ENCODE data around the gene EDIL3.

The EDIL3 gene, protein sequence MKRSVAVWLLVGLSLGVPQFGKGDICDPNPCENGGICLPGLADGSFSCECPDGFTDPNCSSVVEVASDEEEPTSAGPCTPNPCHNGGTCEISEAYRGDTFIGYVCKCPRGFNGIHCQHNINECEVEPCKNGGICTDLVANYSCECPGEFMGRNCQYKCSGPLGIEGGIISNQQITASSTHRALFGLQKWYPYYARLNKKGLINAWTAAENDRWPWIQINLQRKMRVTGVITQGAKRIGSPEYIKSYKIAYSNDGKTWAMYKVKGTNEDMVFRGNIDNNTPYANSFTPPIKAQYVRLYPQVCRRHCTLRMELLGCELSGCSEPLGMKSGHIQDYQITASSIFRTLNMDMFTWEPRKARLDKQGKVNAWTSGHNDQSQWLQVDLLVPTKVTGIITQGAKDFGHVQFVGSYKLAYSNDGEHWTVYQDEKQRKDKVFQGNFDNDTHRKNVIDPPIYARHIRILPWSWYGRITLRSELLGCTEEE

DNA sequence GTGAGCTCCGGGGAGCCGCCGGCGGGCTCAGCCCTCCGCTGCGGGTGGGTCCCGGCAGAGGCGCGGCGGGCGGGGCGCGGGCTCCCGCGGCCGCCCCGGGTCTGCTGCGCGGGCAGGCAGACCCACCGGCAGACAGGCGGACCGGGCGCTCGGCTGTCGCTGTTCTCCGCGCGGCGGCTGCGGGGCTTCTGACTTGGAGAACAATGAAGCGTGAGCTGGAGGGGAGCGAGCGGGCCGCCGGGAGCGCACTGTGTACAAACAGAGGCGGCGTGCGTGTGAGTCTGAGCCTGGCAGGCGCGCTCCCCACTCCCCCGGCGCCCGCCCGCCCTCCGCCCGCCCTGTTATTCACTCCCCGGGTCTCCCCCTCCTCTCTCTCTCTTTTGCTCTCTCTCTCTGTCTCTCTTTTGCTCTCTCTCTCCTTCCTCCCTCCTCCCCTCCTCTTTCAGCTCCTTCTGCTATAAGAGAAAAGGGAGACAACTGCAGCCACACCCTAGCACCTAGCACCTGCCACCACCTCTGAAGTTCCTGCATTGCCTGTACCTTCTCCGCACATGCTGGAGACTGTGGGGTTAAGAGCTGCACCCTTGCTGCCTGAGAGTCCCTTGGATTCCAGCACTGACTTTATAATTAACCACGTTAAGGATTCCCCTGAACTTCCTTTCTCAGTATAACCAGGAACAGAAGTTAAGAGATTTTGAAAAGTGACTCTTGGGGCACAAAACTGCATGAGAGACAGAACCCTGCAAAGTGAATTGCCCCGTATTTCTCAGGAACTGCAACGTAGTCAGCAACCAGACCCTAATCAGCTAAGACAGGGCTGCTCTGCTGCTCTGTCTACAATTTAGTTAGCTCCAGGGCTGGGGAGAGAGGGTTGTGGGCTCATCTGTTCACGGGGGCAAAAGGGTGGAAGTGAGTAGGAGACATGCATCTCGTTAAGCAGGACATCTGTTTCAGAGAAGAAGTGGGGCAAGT lies at the start of gene EDIL3:
TSS of gene EDIL3 (minus strand) at position 277 of the 972 bp plus-strand sequence. CDS start 506 bp downstream, outside the sequence.
- no peak within 1 kb of the TSS for H3K27ac ChIP-seq (ENCODE audit: low read length)

DNA sequence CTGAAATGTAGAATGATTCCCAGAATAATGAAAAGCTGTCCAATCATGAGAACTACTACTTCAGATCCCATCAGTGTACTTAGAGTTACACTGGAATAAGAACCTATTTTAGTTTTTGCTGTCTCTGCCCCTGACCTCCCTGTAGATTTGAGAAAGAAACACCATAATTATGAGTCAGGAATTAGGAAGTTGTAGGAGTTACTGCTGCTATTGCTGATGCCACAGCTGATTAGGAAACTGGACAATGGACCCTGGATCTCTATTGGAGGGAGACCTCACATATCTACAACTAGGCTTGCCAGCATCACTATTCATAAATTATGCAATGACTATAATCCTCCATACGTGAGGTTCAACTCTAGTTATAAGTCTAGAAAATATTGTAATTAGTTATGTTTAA lies 48.8 kb upstream of the EDIL3 start:
- Histone ChIP-seq H3K27me3 (ENCODE audit: control insufficient read depth, insufficient read depth, low read length) (no peaks in the 10 kb centered on the region), H3K9me3 (ENCODE audit: control insufficient read depth, low read depth, low read length) (no peaks in the 10 kb centered on the region), H3K4me1 (ENCODE audit: control insufficient read depth, low read depth, low read length) (no peaks in the 10 kb centered on the region), H3K27ac (ENCODE audit: low read length) (no peak overlapping the region), H3K9ac (ENCODE audit: low read length) (no peak overlapping the region), H3K36me3 (ENCODE audit: control insufficient read depth, low read depth, low read length) (no peaks in the 10 kb centered on the region), H3K4me3 (ENCODE audit: low read length) (no peak overlapping the region)

More for the DNA sequence above, at the start of gene EDIL3:
- peaks cover 39% of the 10 kb centered on the region for H3K27me3 ChIP-seq (ENCODE audit: control insufficient read depth, insufficient read depth, low read length)
- peaks cover 9% of the 10 kb centered on the region for H3K4me1 ChIP-seq (ENCODE audit: control insufficient read depth, low read depth, low read length)
- H3K9me3 ChIP-seq (ENCODE audit: control insufficient read depth, low read depth, low read length), result no peaks in the 10 kb centered on the region
- peak within 1 kb of the TSS; percentile 17 for H3K9ac ChIP-seq (ENCODE audit: low read length)
- peak within 1 kb of the TSS; percentile 79 for H3K4me3 ChIP-seq (ENCODE audit: low read length)
- no peaks in the 10 kb centered on the region for H3K36me3 ChIP-seq (ENCODE audit: control insufficient read depth, low read depth, low read length)

DNA sequence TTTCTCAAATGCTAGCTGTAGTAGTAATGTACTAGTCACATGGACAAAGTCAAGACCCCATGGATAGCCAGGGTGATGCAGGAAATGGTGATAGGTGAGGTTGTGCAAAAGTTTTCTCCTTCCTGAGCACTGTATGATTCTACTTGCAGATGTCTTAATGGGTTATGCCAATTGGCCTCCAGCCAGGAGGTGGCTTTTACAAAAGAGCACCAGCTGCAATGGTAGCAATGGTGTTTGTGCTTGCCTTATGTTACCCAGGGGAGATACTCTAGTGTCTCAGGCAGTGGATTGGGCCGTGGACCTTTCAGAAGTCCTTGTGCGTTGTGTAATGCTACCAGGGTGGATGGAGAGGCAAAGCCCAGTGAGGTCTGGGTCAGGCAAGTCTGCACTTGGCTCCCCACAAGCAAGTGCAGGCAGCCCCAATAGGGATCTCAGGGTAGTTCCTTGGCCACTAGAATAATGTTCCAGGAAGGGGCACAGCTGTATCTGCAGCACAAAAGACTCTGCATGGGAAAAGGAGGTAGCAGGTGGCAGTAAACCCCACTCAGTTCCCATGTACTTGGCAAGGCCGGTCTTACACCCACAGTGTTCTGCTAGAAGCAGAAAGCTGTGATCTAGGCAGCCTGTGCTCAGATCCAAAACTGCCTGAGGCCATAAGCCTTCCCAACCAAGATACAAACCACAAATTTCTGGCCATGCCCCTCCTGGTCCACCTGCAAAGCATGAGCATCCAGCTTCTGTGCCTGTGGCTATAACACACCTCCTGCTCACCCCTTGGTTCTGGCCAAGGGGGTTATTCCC lies 46.4 kb upstream of the EDIL3 start:
- Histone ChIP-seq H3K4me1 (ENCODE audit: control insufficient read depth, low read depth, low read length) (no peaks in the 10 kb centered on the region), H3K4me3 (ENCODE audit: low read length) (no peak overlapping the region), H3K9me3 (ENCODE audit: control insufficient read depth, low read depth, low read length) (no peaks in the 10 kb centered on the region), H3K9ac (ENCODE audit: low read length) (no peak overlapping the region), H3K36me3 (ENCODE audit: control insufficient read depth, low read depth, low read length) (no peaks in the 10 kb centered on the region), H3K27me3 (ENCODE audit: control insufficient read depth, insufficient read depth, low read length) (no peaks in the 10 kb centered on the region), H3K27ac (ENCODE audit: low read length) (no peak overlapping the region)

- H3K9me3 ChIP-seq (ENCODE audit: control insufficient read depth, low read depth, low read length), result no peaks in the 10 kb centered on the region
- peaks cover 5% of the 10 kb centered on the region for H3K4me1 ChIP-seq (ENCODE audit: control insufficient read depth, low read depth, low read length)
- H3K4me3 ChIP-seq (ENCODE audit: low read length), result no peak overlapping the region
- no peaks in the 10 kb centered on the region for H3K36me3 ChIP-seq (ENCODE audit: control insufficient read depth, low read depth, low read length)
- no peaks in the 10 kb centered on the region for H3K27me3 ChIP-seq (ENCODE audit: control insufficient read depth, insufficient read depth, low read length)
- H3K27ac ChIP-seq (ENCODE audit: low read length), result no peak overlapping the region
- no peak overlapping the region for H3K9ac ChIP-seq (ENCODE audit: low read length)
Measured at GRCh38 chr5:84430079-84430478, 45.4 kb upstream of the EDIL3 start.

DNA sequence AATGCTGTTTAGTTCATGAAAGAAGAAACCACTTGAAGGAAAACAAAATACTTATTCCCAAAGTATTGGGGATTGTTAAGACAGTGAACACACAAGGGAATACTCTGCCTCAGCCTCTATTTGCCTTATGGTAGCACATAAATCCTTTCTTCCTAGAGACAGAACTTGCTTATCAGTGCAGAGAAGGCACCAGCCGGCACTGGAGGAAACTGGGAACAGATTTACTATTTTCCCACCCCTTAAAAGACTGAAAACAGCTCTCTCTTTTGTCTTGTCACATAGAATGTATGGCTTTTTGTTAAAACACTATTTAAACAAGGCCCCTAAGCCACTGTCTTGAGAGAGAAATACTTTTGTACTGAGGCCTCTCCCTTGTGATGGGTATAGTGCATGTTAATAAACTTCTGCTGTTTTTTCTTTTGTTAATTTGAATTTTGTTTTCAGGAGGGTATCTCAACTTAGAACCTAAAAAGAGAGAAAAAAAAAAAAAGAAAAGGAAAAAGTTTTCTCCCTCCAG lies 40.7 kb upstream of the EDIL3 start:
- no peak overlapping the region for H3K27ac ChIP-seq (ENCODE audit: low read length)
- H3K9me3 ChIP-seq (ENCODE audit: control insufficient read depth, low read depth, low read length), result no peaks in the 10 kb centered on the region
- H3K36me3 ChIP-seq (ENCODE audit: control insufficient read depth, low read depth, low read length), result no peaks in the 10 kb centered on the region
- H3K27me3 ChIP-seq (ENCODE audit: control insufficient read depth, insufficient read depth, low read length), result no peaks in the 10 kb centered on the region
- peaks cover 5% of the 10 kb centered on the region for H3K4me1 ChIP-seq (ENCODE audit: control insufficient read depth, low read depth, low read length)
- no peak overlapping the region for H3K4me3 ChIP-seq (ENCODE audit: low read length)
- H3K9ac ChIP-seq (ENCODE audit: low read length), result no peak overlapping the region

- no peak overlapping the region for H3K4me3 ChIP-seq (ENCODE audit: low read length)
- no peaks in the 10 kb centered on the region for H3K4me1 ChIP-seq (ENCODE audit: control insufficient read depth, low read depth, low read length)
- H3K27me3 ChIP-seq (ENCODE audit: control insufficient read depth, insufficient read depth, low read length), result no peaks in the 10 kb centered on the region
Measured at GRCh38 chr5:84419742-84420141, 35.1 kb upstream of the EDIL3 start.

DNA sequence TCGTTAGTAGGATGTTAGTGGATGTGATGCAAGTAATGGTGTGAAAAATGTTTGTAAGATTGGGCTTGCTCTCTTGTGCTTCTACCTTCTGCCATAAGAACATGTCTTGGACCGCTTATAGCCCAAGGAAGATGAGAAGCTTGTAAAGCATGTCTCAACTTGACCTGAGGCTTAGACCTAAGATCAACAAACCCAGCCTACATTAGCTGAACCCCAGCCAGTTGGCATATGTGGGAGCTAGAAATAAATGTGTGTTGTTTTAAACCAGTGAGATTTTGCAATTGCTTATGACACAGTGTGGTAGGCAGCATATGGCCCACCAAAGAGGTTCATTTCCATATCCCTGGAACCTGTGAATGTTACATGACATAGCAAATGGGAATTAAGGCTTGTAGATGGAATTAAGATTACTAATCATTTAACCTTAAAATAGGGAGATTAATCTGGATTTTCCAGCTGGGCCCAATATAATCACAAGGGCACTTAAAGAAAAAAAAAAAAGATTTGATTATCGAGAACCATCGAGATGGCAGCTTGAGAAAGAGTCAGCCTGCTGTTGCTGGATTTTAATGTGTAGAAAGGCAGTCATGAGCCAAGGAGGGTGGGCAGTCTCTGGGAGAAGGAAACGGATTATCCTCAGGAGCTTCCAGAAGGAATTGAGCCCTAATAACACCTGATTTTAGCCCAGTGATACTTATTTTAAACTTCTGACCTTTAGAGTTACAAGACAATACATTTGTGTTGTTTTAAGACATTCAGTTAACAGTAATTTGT lies 27.3 kb upstream of the EDIL3 start:
- Histone ChIP-seq H3K4me3 (ENCODE audit: low read length) (no peak overlapping the region), H3K9me3 (ENCODE audit: control insufficient read depth, low read depth, low read length) (no peaks in the 10 kb centered on the region), H3K4me1 (ENCODE audit: control insufficient read depth, low read depth, low read length) (no peaks in the 10 kb centered on the region), H3K9ac (ENCODE audit: low read length) (no peak overlapping the region), H3K36me3 (ENCODE audit: control insufficient read depth, low read depth, low read length) (no peaks in the 10 kb centered on the region), H3K27ac (ENCODE audit: low read length) (no peak overlapping the region), H3K27me3 (ENCODE audit: control insufficient read depth, insufficient read depth, low read length) (no peaks in the 10 kb centered on the region)

More at GRCh38 chr5:84419742-84420141, 35.1 kb upstream of the EDIL3 start:
- Histone ChIP-seq H3K9me3 (ENCODE audit: control insufficient read depth, low read depth, low read length) (no peaks in the 10 kb centered on the region), H3K27ac (ENCODE audit: low read length) (no peak overlapping the region), H3K9ac (ENCODE audit: low read length) (no peak overlapping the region), H3K36me3 (ENCODE audit: control insufficient read depth, low read depth, low read length) (no peaks in the 10 kb centered on the region)

DNA sequence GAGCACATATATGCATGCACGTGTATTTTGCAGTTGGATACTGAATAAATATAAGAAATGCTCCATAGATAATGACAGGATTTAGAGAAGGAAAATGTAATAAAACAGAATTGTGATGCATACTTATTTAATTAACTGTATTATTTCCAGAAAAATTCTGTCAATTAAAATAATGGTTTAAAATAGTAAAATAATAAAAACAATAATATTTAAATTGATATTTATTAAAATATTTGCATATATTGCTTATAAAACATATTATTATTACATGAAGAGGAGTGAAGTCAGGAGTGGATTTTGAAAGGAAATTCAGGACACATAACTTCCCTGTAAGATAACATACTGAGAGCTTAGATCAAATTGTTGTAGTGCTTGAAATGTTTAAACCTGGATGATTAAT lies 21.4 kb upstream of the EDIL3 start:
- no peaks in the 10 kb centered on the region for H3K36me3 ChIP-seq (ENCODE audit: control insufficient read depth, low read depth, low read length)
- H3K9ac ChIP-seq (ENCODE audit: low read length), result no peak overlapping the region
- no peaks in the 10 kb centered on the region for H3K4me1 ChIP-seq (ENCODE audit: control insufficient read depth, low read depth, low read length)
- no peaks in the 10 kb centered on the region for H3K9me3 ChIP-seq (ENCODE audit: control insufficient read depth, low read depth, low read length)
- H3K4me3 ChIP-seq (ENCODE audit: low read length), result no peak overlapping the region
- H3K27ac ChIP-seq (ENCODE audit: low read length), result no peak overlapping the region
- no peaks in the 10 kb centered on the region for H3K27me3 ChIP-seq (ENCODE audit: control insufficient read depth, insufficient read depth, low read length)

GRCh38 chr5:84403773-84404172 lies 19.1 kb upstream of the EDIL3 start:
- Histone ChIP-seq H3K9ac (ENCODE audit: low read length) (no peak overlapping the region), H3K36me3 (ENCODE audit: control insufficient read depth, low read depth, low read length) (no peaks in the 10 kb centered on the region), H3K9me3 (ENCODE audit: control insufficient read depth, low read depth, low read length) (no peaks in the 10 kb centered on the region), H3K4me3 (ENCODE audit: low read length) (no peak overlapping the region), H3K27ac (ENCODE audit: low read length) (no peak overlapping the region), H3K4me1 (ENCODE audit: control insufficient read depth, low read depth, low read length) (no peaks in the 10 kb centered on the region), H3K27me3 (ENCODE audit: control insufficient read depth, insufficient read depth, low read length) (no peaks in the 10 kb centered on the region)

DNA sequence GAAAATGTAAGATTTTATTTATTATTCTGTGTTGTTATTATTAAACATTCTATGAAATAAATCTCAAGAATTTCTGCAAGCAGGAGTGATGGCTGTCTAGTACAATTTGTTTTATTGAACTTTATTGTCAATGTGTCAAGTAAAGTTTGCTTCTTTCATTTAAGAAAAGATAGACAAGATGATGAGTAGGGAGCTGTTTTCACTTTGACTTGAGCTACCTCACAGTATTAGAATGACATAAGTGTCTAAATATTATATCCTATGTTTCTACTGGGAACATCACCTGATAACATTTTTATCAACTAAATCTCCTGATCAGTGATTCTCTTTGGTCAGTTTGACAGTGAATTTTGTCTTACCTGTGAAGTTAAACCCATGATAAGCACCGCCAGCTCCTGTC lies 12.7 kb upstream of the EDIL3 start:
- Histone ChIP-seq H3K4me3 (ENCODE audit: low read length) (no peak overlapping the region), H3K4me1 (ENCODE audit: control insufficient read depth, low read depth, low read length) (no peaks in the 10 kb centered on the region), H3K9me3 (ENCODE audit: control insufficient read depth, low read depth, low read length) (no peaks in the 10 kb centered on the region), H3K27me3 (ENCODE audit: control insufficient read depth, insufficient read depth, low read length) (no peaks in the 10 kb centered on the region), H3K9ac (ENCODE audit: low read length) (no peak overlapping the region), H3K36me3 (ENCODE audit: control insufficient read depth, low read depth, low read length) (no peaks in the 10 kb centered on the region), H3K27ac (ENCODE audit: low read length) (no peak overlapping the region)

All from iPS-18a (cell line).